ENCODE measurements around the gene CDK5R1.

CDK5R1 gene

GRCh38 chr17:32492264-32492589 lies 5.4 kb downstream of the CDK5R1 start:
- peak in 1 of 51 donors; percentile 29 for DNase-seq

GRCh38 chr17:32492648-32493289 lies 6.0 kb downstream of the CDK5R1 start:
- peak in 1 of 51 donors; percentile 29 for DNase-seq

GRCh38 chr17:32493571-32493970 lies 6.8 kb downstream of the CDK5R1 start:
- no peak for DNase-seq

- DNase-seq: no peak
These were observed 7.3 kb downstream of the CDK5R1 start for GRCh38 chr17:32493976-32494513.

- peak in 30 of 51 donors; percentile 21 to 66 (median 44) for DNase-seq
These were observed 8.0 kb downstream of the CDK5R1 start for GRCh38 chr17:32494621-32495358.

- DNase-seq: peak in 23 of 51 donors; percentile 15 to 62 (median 40)
These were observed 8.8 kb downstream of the CDK5R1 start for GRCh38 chr17:32495359-32496231.

GRCh38 chr17:32496395-32497073 lies 9.7 kb downstream of the CDK5R1 start:
- DNase-seq: no peak

- DNase-seq: no peak
These were observed 10.8 kb downstream of the CDK5R1 start for GRCh38 chr17:32497431-32498205.

- no peak for DNase-seq
These were observed 11.6 kb downstream of the CDK5R1 start for GRCh38 chr17:32498391-32498790.

GRCh38 chr17:32502013-32502412 lies 15.2 kb downstream of the CDK5R1 start:
- DNase-seq: no peak

- DNase-seq: no peak
These were observed 15.9 kb downstream of the CDK5R1 start for GRCh38 chr17:32502710-32503109.

- peak in 4 of 51 donors; percentile 14 to 41 (median 22) for DNase-seq
These were observed 16.7 kb downstream of the CDK5R1 start for GRCh38 chr17:32503251-32504165.

- DNase-seq: no peak
These were observed 17.6 kb downstream of the CDK5R1 start for GRCh38 chr17:32504166-32504990.

- no peak for DNase-seq
These were observed 22.1 kb downstream of the CDK5R1 start for GRCh38 chr17:32508926-32509325.

- no peak for DNase-seq
These were observed 23.7 kb downstream of the CDK5R1 start for GRCh38 chr17:32510466-32510865.

- no peak for DNase-seq
These were observed 25.5 kb downstream of the CDK5R1 start for GRCh38 chr17:32512328-32512727.

GRCh38 chr17:32513579-32513978 lies 26.8 kb downstream of the CDK5R1 start:
- no peak for DNase-seq

- no peak for DNase-seq
These were observed 27.8 kb downstream of the CDK5R1 start for GRCh38 chr17:32514606-32515005.

Measured in hypothalamus (tissue), 51 donors.